HG02970 (cell line): ENCODE results near the gene OTOG.

ENCODE experiments used
- ATAC-seq: cut with Tn5 transposase; IDR thresholded peaks from one replicate; pipeline ENCODE4 v1.9.1; 2021; ENCODE audit warnings: mild to moderate bottlenecking, moderate library complexity, moderate number of reproducible peaks; ENCODE audit not compliant: unreplicated experiment, low FRiP score

Gene OTOG

GRCh38 chr11:17558025-17558780, 11.1 kb downstream of the OTOG start:
- ATAC-seq: no peak

GRCh38 chr11:17558916-17559315, 11.9 kb downstream of the OTOG start:
- no peak for ATAC-seq

- no peak for ATAC-seq
These were observed 12.5 kb downstream of the OTOG start for GRCh38 chr11:17559341-17560087.

- no peak for ATAC-seq
These were observed 13.4 kb downstream of the OTOG start for GRCh38 chr11:17560281-17561110.

- no peak for ATAC-seq
These were observed 14.0 kb downstream of the OTOG start for GRCh38 chr11:17561111-17561415.

GRCh38 chr11:17561526-17561925, 14.5 kb downstream of the OTOG start:
- no peak for ATAC-seq

GRCh38 chr11:17563231-17563646, 16.2 kb downstream of the OTOG start:
- no peak for ATAC-seq

- ATAC-seq: no peak
These were observed 17.1 kb downstream of the OTOG start for GRCh38 chr11:17563961-17564686.

GRCh38 chr11:17564687-17565042, 17.6 kb downstream of the OTOG start:
- no peak for ATAC-seq

- ATAC-seq: no peak
These were observed 21.9 kb downstream of the OTOG start for GRCh38 chr11:17568944-17569343.

- no peak for ATAC-seq
These were observed 23.0 kb downstream of the OTOG start for GRCh38 chr11:17570034-17570433.

- ATAC-seq: no peak
These were observed 24.6 kb downstream of the OTOG start for GRCh38 chr11:17571431-17572358.

- no peak for ATAC-seq
These were observed 25.3 kb downstream of the OTOG start for GRCh38 chr11:17572359-17572690.

GRCh38 chr11:17572791-17573460, 25.9 kb downstream of the OTOG start:
- ATAC-seq: no peak

GRCh38 chr11:17573526-17573925, 26.5 kb downstream of the OTOG start:
- ATAC-seq: no peak

- ATAC-seq: no peak
These were observed 27.4 kb downstream of the OTOG start for GRCh38 chr11:17574141-17575091.

- no peak for ATAC-seq
These were observed 28.7 kb downstream of the OTOG start for GRCh38 chr11:17575431-17576425.
